DOHH2 (cell line): ENCODE results near the gene SLC5A12.

Source experiments
- EZH2phosphoT487 ChIP-seq: fragments of 200-600 bp; sonication (generic); IDR thresholded peaks from 2 replicates; pipeline ENCODE4 v1.6.1; 2017; ENCODE audit warnings: borderline replicate concordance, mild to moderate bottlenecking, antibody characterized with exemption, low read length, moderate library complexity, mixed read lengths
- TF ChIP-seq, protein P1 (sequence below): fragments of 200-600 bp; sonication (generic); IDR thresholded peaks from one replicate; pipeline ENCODE4 v1.5.1; 2014; ENCODE audit warnings: antibody characterized with exemption, mild to moderate bottlenecking, low read depth, low read length; ENCODE audit not compliant: poor library complexity, severe bottlenecking

GRCh38 chr11:26762089-26762488 is 40.2 kb upstream of the SLC5A12 start:
- TF ChIP-seq, protein P1, sequence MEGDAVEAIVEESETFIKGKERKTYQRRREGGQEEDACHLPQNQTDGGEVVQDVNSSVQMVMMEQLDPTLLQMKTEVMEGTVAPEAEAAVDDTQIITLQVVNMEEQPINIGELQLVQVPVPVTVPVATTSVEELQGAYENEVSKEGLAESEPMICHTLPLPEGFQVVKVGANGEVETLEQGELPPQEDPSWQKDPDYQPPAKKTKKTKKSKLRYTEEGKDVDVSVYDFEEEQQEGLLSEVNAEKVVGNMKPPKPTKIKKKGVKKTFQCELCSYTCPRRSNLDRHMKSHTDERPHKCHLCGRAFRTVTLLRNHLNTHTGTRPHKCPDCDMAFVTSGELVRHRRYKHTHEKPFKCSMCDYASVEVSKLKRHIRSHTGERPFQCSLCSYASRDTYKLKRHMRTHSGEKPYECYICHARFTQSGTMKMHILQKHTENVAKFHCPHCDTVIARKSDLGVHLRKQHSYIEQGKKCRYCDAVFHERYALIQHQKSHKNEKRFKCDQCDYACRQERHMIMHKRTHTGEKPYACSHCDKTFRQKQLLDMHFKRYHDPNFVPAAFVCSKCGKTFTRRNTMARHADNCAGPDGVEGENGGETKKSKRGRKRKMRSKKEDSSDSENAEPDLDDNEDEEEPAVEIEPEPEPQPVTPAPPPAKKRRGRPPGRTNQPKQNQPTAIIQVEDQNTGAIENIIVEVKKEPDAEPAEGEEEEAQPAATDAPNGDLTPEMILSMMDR: no peak
- no peak for TF ChIP-seq EZH2phosphoT487
